Measurements from ENCODE around the gene SIGLEC12.

DNA sequence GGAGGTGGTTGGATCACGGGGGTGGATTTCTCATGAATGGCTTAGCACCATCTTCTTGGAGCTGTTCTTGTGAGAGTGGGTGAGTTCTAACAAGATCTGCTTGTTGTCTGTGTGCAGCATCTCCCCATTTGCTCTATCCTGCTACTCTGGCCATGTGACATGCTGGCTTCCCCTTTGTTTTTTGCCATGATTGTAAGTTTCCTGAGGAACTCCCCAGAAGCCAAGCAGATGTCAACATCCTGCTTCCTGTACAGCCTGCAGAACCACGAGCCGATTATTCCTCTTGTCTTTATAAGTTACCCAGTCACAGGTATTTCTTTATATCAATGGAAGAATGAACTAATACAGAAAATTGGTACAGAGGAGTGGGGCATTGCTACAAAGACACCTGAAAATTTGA lies 2.3 kb upstream of the SIGLEC12 start:
- TF ChIP-seq POLR2A (IDR thresholded peaks at IDR 0.05) (no peak), CTCF (IDR thresholded peaks at IDR 0.05) (no peak)
